Colonic mucosa (tissue), 4 donors: Measurements from ENCODE around the gene EPHB1. TPM values are rescaled to one million over a fixed set of nuclear protein-coding genes. Genes with fewer than 3 reads are reported as not detected.
"Not testable (repeated sequence)": the region's sequence is repeated elsewhere in the genome, so short reads cannot be mapped to it uniquely, and the experiment has no call there.

Experiments used
- DNase-seq: peaks from one replicate; pipeline ENCODE4 v3.0.0-alpha.2; 2020
- H3K27ac ChIP-seq: fragments of 200-600 bp; one replicate; pipeline ENCODE4 v1.8.0; 2021
- H3K27me3 ChIP-seq: fragments of 200-600 bp; one replicate; pipeline ENCODE4 v1.8.0; 2021
- H3K36me3 ChIP-seq: fragments of 200-600 bp; one replicate; pipeline ENCODE4 v1.8.0; 2021
- H3K4me1 ChIP-seq: fragments of 200-600 bp; one replicate; pipeline ENCODE4 v1.8.0; 2021; ENCODE audit warnings: mild to moderate bottlenecking
- H3K4me3 ChIP-seq: fragments of 200-600 bp; one replicate; pipeline ENCODE4 v1.8.0; 2021
- H3K9ac ChIP-seq, 2 donors: one replicate each; pipeline ENCODE4 v1.7.0; 2013; ENCODE audit warnings: control low read depth in 2 of 2, low read depth in 2 of 2, low read length in 2 of 2
- H3K9me3 ChIP-seq: fragments of 200-600 bp; one replicate; pipeline ENCODE4 v1.8.0; 2021
- CTCF ChIP-seq: fragments of 200-600 bp; IDR thresholded peaks from one replicate; pipeline ENCODE4 v1.8.0; 2022; ENCODE audit warnings: antibody characterized with exemption, mild to moderate bottlenecking
- intact Hi-C: fragments of 100-400 bp; cut with DNase I; formaldehyde crosslinking; loops from one replicate; pipeline ENCODE4 v1.14.1; 2022
- total RNA-seq, 2 donors: library from RNA; stranded (reverse); fragmentation: NEBNext Ultra II Directional in 1 of 2; extraction: Animal tissue kit (Norgen Biotek cat#: 25700) in 1 of 2; gene quantifications; one replicate each; pipeline ENCODE4 v1.2.1, GENCODE V29; 2021
- donor health status: healthy.
- donor health status: DM: no; HTN: no; CAD: no.
- donor health status: DM: no; HTN: no; CAD: no.

EPHB1 gene
- total RNA-seq, 2 donors from 2014 or later: 0.40 to 0.74 TPM

GRCh38 chr3:134998158-134998557, 203.1 kb downstream of the EPHB1 start:
- no peaks in the 10 kb centered on the region for H3K9me3 ChIP-seq
- H3K4me1 ChIP-seq: no peaks in the 10 kb centered on the region
- no peaks in the 10 kb centered on the region for H3K27me3 ChIP-seq
- DNase-seq: no peak
- no peak for TF ChIP-seq CTCF
- no peak overlapping the region for H3K4me3 ChIP-seq
- no peak overlapping the region for H3K9ac ChIP-seq
- no peaks in the 10 kb centered on the region for H3K36me3 ChIP-seq
- no peak overlapping the region for H3K27ac ChIP-seq
- intact Hi-C loops: no loop called here

GRCh38 chr3:134998855-134999254, 203.8 kb downstream of the EPHB1 start:
- no peak for DNase-seq
- H3K27ac ChIP-seq: no peak overlapping the region
- no peaks in the 10 kb centered on the region for H3K4me1 ChIP-seq
- H3K36me3 ChIP-seq: no peaks in the 10 kb centered on the region
- H3K27me3 ChIP-seq: no peaks in the 10 kb centered on the region
- TF ChIP-seq CTCF: no peak
- no peak overlapping the region for H3K9ac ChIP-seq
- H3K9me3 ChIP-seq: no peaks in the 10 kb centered on the region
- intact Hi-C loops: no loop called here
- H3K4me3 ChIP-seq: no peak overlapping the region

- H3K4me1 ChIP-seq: no peaks in the 10 kb centered on the region
- no peak overlapping the region for H3K9ac ChIP-seq
- no peaks in the 10 kb centered on the region for H3K36me3 ChIP-seq
- H3K27ac ChIP-seq: no peak overlapping the region
- intact Hi-C loops: no loop called here
- H3K9me3 ChIP-seq: no peaks in the 10 kb centered on the region
- no peak overlapping the region for H3K4me3 ChIP-seq
- H3K27me3 ChIP-seq: no peaks in the 10 kb centered on the region
- no peak for TF ChIP-seq CTCF
- DNase-seq: no peak
Measured at GRCh38 chr3:135000465-135000864, 205.4 kb downstream of the EPHB1 start.

GRCh38 chr3:135005616-135006015, 210.6 kb downstream of the EPHB1 start:
- H3K27ac ChIP-seq, H3K27me3 ChIP-seq, intact Hi-C loops, H3K9me3 ChIP-seq, H3K36me3 ChIP-seq, H3K4me1 ChIP-seq, H3K9ac ChIP-seq, H3K4me3 ChIP-seq, DNase-seq: not testable (repeated sequence)

GRCh38 chr3:135007607-135008006, 212.5 kb downstream of the EPHB1 start:
- no peak overlapping the region for H3K4me3 ChIP-seq
- H3K9me3 ChIP-seq: no peaks in the 10 kb centered on the region
- no peaks in the 10 kb centered on the region for H3K36me3 ChIP-seq
- no peaks in the 10 kb centered on the region for H3K27me3 ChIP-seq
- H3K27ac ChIP-seq: no peak overlapping the region
- H3K4me1 ChIP-seq: no peaks in the 10 kb centered on the region
- no peak for TF ChIP-seq CTCF
- intact Hi-C loops: no loop called here
- no peak for DNase-seq
- H3K9ac ChIP-seq: no peak overlapping the region

GRCh38 chr3:135008326-135008725, 213.3 kb downstream of the EPHB1 start:
- no peaks in the 10 kb centered on the region for H3K9me3 ChIP-seq
- no peaks in the 10 kb centered on the region for H3K4me1 ChIP-seq
- H3K36me3 ChIP-seq: no peaks in the 10 kb centered on the region
- intact Hi-C loops: no loop called here
- no peak overlapping the region for H3K27ac ChIP-seq
- no peaks in the 10 kb centered on the region for H3K27me3 ChIP-seq
- no peak overlapping the region for H3K4me3 ChIP-seq
- no peak for DNase-seq
- no peak overlapping the region for H3K9ac ChIP-seq
- TF ChIP-seq CTCF: no peak
